Measurements from ENCODE around the gene TBCD. TPM values are rescaled to one million over a fixed set of nuclear protein-coding genes. Genes with fewer than 3 reads are reported as not detected.

Gene TBCD
- total RNA-seq, 1 experiment from 2014 or later: 129 TPM

DNA sequence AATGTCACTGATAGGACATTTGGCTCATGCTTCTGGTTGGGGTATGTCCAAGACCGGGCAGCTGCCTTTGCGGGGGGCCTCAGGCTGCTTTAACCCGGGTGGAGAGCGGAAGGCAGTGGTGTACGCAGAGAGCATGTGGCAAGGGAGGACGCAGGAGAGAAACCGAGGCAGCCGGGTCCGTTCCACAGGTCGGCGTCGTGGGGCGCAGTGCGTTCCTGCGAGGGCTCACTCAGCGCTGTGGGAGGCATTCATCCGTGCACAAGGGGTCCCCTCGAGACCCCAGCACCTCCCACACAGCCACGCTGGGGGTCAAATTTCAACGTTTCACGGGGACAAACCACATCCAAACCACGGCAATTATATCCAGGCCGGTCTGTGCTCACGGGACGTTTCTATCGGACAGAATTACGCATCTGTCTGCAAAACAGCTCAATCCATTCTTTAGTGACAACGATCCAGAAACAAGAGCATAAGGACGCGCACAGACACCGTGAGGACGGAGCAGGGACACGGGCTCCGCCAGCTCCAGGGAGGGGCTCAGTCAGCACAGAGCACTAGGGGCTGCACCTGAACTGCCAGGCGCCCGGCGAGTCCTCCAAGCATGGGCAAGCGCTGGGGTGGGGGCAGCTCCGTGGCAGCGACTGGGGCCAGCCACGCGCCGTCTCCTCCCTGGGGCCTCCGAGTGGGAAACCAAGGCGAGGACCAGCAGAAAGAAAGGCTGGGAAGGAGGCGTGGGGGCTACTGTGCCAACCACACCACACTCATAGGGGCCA, 219.1 kb downstream of the TBCD start:
- peak; percentile 30 for DNase-seq
- no peak overlapping the region for H3K23ac ChIP-seq (ENCODE audit: insufficient read length, low read depth, low read length)
- no peak overlapping the region for H2BK15ac ChIP-seq (ENCODE audit: low read depth, low read length)
- no peak overlapping the region for H3K18ac ChIP-seq (ENCODE audit: insufficient read length, low read depth, low read length)
- no peak overlapping the region for H3K14ac ChIP-seq (ENCODE audit: insufficient read depth, low read length)
- no peak overlapping the region for H2AK5ac ChIP-seq (ENCODE audit: insufficient read length, low read length)
- Mint-ChIP-seq H3K4me1 (no peaks in the 10 kb centered on the region), H3K4me3 (no peak overlapping the region), H3K36me3 (ENCODE audit: insufficient read depth in 1 of 3, low read depth in 3 of 3) (peaks cover 0 to 5% (median 0%) of the 10 kb centered on the region in 3 experiments; a peak in 1 of 7 replicates), H3K27me3 (ENCODE audit: low read depth) (no peaks in the 10 kb centered on the region), H3K9me3 (peaks cover 2% of the 10 kb centered on the region in 2 experiments; a peak in 2 of 5 replicates), H3K27ac (no peak overlapping the region; a peak in 1 of 7 replicates)
- H3K9ac ChIP-seq (ENCODE audit: extremely low read depth, insufficient read length, low read length): no peak overlapping the region
- H2BK5ac ChIP-seq (ENCODE audit: insufficient read length, low read length): no peak overlapping the region
- H3K56ac ChIP-seq (ENCODE audit: insufficient read length, low read depth, low read length): no peak overlapping the region
- H2AFZ ChIP-seq (ENCODE audit: low read length): no peak overlapping the region
- H2BK20ac ChIP-seq (ENCODE audit: low read depth, low read length, poor library complexity, severe bottlenecking): no peak overlapping the region
- H4K5ac ChIP-seq (ENCODE audit: insufficient read length, low read depth, low read length): no peak overlapping the region
- no peaks in the 10 kb centered on the region for H3K9me3 ChIP-seq (ENCODE audit: control insufficient read depth, low read depth, low read length)
- H3K4me2 ChIP-seq (ENCODE audit: insufficient read depth, insufficient read length, low read length): no peak overlapping the region
- no CpG with 5 or more reads among the region's 46 CpGs for WGBS (ENCODE audit: extremely low coverage, insufficient read length, low lambda C conversion rate)
- no peaks in the 10 kb centered on the region for H4K20me1 ChIP-seq (ENCODE audit: control insufficient read depth, insufficient read depth, insufficient read length)
- no peaks in the 10 kb centered on the region for H3K79me1 ChIP-seq (ENCODE audit: insufficient read depth, low read depth, low read length, poor library complexity, severe bottlenecking)
- no peak overlapping the region for H3K4ac ChIP-seq (ENCODE audit: low read depth, low read length)
- H3K23me2 ChIP-seq (ENCODE audit: insufficient read length, low read depth, low read length, poor library complexity, severe bottlenecking): no peaks in the 10 kb centered on the region
- TF ChIP-seq, protein P1, sequence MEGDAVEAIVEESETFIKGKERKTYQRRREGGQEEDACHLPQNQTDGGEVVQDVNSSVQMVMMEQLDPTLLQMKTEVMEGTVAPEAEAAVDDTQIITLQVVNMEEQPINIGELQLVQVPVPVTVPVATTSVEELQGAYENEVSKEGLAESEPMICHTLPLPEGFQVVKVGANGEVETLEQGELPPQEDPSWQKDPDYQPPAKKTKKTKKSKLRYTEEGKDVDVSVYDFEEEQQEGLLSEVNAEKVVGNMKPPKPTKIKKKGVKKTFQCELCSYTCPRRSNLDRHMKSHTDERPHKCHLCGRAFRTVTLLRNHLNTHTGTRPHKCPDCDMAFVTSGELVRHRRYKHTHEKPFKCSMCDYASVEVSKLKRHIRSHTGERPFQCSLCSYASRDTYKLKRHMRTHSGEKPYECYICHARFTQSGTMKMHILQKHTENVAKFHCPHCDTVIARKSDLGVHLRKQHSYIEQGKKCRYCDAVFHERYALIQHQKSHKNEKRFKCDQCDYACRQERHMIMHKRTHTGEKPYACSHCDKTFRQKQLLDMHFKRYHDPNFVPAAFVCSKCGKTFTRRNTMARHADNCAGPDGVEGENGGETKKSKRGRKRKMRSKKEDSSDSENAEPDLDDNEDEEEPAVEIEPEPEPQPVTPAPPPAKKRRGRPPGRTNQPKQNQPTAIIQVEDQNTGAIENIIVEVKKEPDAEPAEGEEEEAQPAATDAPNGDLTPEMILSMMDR (conservative IDR thresholded peaks at IDR 0.05): no peak
- H2BK12ac ChIP-seq (ENCODE audit: insufficient read length, low read depth, low read length): no peak overlapping the region
- no peak overlapping the region for H4K91ac ChIP-seq (ENCODE audit: insufficient read length, low read depth, low read length)
- no peak overlapping the region for H2BK120ac ChIP-seq (ENCODE audit: low read depth, low read length, poor library complexity, severe bottlenecking)
- no peaks in the 10 kb centered on the region for H3K79me2 ChIP-seq (ENCODE audit: insufficient read depth, low read length)
- no peak overlapping the region for H3K27ac ChIP-seq (ENCODE audit: insufficient read length, low read depth, low read length)
- no peaks in the 10 kb centered on the region for H3K27me3 ChIP-seq (ENCODE audit: insufficient read depth, low read length)
- no peak overlapping the region for H3T11ph ChIP-seq (ENCODE audit: low read length)
- H3K4me1 ChIP-seq (ENCODE audit: insufficient read depth, low read length): no peaks in the 10 kb centered on the region
- no peak overlapping the region for H4K8ac ChIP-seq (replicated peaks; ENCODE audit: insufficient read length, low read depth, low read length)
